T follicular helper cell (primary cell): ENCODE measurements around the gene ECHS1.
"Not testable (repeated sequence)": the region's sequence is repeated elsewhere in the genome, so short reads cannot be mapped to it uniquely, and the experiment has no call there.

Source experiments
- DNase-seq: peaks from one replicate; pipeline ENCODE4 v3.0.0-alpha.2; 2020; ENCODE audit warnings: low read depth

ECHS1 gene

DNA sequence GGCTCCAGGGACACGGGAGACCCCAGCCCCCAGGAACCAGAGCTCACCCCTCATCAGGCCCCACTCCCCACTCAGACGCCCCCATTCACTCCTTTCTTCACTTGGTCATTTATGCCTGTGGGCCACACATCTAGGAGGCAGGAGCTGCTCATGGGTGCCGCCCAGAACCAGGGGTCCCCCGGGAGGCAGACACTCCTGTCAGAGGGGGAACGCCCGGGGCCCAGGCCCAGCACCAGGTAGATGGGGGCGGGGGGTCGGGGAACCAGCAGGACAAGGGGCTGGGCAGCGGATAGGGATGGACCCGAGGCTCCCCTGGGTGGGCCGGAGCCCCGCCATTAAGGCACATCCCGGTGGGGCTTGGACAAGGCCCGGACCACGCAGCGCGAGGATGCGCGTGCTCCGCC, 48.3 kb downstream of the ECHS1 start:
- DNase-seq: no peak

DNA sequence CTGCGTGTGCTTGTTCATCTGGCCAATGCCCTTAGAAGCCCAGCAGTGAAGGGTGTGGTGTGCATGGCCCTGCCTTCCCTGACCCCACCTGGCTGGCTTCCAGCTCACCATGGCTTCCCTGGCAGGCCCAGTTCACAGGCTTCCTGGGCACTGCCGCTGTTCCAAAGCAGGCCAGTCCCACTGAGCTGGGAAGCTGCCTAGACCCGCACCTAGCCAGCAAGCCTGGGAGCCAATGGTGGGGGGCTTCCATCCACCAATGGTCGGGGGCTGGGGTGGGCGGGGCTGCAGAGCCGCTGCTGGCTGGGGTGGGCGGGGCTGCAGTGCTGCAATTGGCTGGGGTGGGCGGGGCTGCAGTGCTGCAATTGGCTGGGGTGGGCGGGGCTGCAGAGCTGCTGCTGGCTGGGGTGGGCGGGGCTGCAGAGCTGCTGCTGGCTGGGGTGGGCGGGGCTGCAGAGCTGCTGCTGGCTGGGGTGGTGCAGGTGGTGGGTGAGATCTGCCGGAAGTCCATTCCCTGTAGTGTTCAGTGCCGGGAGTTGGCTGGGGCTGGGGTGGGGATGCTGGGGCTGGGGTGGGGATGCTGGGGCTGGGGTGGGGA, 48.9 kb downstream of the ECHS1 start:
- peak; percentile 56 for DNase-seq

DNA sequence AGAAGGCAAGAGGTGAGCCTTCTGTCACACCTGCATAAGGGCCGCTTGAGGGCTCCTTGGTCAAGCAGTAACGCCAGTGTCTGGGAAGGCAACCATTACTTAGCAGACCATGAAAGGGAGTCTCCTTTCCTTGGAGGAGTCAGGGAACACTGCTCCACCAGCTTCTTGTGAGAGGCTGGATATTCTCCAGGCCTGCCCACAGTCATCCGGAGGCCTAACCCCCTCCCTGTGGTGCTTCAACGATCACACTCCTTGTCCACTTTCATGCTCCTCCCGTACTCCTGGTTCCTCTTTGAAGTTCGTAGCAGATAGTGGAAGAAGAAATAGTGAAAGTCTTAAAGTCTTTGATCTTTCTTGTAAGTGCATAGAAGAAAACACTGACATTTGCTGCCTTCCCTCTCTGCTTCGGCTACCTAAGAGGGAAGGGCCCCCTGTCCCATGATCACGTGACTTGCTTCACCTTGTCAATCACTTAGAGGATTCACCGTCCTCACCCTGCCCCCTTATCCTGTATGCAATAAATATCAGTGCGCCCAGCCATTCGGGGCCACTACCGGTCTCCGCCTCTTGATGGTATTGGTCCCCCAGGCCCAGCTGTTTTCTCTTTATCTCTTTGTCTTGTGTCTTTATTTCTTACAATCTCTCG, 51.0 kb downstream of the ECHS1 start:
- DNase-seq: not testable (repeated sequence)

DNA sequence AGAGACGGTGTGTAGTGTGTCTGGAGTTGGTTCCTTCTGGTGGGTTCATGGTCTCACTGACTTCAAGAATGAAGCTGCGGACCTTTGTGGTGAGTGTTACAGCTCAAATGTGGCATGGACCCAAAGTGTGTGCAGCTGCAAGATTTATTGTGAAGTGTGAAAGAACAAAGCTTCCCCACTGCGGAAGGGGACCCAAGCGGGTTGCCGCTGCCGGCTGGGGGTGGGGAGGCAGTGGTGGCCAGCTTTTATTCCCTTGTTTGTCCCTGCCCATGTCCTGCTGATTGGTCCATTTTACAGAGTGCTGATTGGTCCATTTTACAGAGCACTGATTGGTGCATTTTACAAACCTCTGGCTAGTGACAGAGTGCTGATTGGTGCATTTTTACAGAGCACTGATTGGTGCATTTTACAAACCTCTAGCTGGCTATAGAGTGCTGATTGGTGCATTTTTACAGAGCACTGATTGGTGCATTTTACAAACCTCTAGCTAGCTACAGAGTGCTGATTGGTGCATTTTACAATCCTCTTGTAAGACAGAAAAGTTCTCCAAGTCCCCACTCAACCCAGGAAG, 52.2 kb downstream of the ECHS1 start:
- not testable (repeated sequence) for DNase-seq

- DNase-seq: peak; percentile 59
Observed at GRCh38 chr10:133318494-133319127, 54.5 kb downstream of the ECHS1 start.

DNA sequence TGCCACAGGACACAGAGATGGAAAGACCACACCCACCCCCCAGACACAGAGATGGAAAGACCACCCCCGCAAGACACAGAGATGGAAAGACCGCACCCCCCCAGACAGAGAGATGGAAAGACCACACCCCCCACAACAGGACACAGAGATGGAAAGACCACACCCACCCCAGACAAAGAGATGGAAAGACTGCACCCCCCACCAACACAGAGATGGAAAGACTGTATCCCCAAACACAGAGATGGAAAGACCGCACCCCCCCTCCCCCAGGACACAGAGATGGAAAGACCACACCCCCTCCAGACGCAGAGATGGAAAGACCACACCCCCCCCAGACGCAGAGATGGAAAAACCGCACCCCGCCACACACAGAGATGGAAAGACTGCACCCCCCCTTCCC, 56.4 kb downstream of the ECHS1 start:
- DNase-seq: no peak

DNA sequence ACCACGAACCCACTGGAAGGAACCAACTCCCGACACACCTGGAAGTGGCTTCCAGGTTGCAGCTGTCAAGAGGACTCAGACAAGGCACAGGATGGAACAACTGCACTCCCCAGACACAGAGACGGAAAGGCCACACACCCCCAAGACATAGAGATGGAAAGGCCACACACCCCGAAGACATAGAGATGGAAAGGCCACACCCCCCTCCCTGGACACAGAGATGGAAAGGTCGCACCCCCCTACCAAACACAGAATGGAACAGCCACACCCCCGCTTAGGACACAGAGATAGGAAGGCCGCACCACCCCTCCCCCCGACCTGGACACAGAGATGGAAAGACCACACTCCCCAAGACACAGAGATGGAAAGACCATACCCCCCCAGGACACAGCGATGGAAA, 56.9 kb downstream of the ECHS1 start:
- no peak for DNase-seq

DNA sequence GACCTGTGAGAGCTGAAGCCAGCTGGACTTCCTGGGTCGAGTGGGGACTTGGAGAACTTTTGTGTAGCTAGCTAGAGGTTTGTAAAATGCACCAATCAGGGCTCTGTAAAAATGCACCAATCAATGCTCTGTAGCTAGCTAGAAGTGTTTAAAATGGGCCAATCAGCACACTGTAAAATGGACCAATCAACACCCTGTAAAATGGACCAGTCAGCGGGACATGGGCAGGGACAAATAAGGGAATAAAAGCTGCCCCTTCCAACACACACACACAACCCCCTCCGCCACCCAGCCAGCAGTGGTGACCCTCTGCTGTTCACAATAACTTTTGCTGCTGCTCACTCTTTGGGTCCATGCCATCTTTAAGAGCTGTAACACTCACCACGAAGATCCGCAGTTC, 57.3 kb downstream of the ECHS1 start:
- DNase-seq: no peak

DNA sequence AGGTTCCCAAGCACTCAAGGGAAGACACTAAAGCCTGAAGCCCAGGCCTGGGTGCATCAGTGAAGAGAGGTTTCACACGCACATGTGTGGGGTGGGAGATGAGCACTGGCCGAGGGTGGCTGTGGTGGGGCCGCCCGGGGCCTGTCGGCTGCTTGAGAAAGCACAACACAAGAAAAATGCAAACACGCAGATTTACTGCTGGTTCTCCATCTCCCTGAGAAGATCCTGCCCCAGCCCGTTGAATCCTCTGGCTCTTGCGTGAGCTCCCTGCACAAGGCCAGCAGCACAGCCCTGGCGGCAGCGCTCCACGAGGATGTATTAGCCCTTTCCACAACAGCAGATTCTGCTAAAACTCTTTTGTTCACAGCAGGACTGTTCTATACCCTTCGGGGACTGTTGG, 58.2 kb downstream of the ECHS1 start:
- no peak for DNase-seq

DNA sequence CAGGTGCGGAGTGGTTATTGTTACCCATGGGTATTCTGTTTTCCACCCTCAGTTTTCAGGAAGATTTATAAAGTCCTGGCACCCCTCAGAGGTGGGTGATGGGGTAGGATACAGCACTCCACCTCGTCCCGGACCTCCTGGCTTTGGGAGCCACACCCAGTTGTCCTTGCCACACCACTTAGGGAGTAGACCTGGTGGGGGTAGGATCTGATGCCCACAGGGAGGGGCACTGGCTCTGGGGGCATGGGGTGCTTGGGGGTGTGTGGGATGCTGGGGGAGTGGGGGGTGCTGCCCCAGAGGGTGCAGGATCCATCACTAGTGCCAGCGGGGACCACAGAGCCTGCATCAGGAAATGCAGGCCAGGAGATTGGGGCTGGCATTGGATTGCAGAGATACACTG, 60.0 kb downstream of the ECHS1 start:
- no peak for DNase-seq

GRCh38 chr10:133312769-133313145, 60.4 kb downstream of the ECHS1 start:
- no peak for DNase-seq
